HUES64 (cell line): Measurements from ENCODE around the gene CPEB4. TPM values are rescaled to one million over a fixed set of nuclear protein-coding genes. Genes with fewer than 3 reads are reported as not detected.

Source experiments
- H3K27ac ChIP-seq: 2 replicates; pipeline ENCODE4 v1.7.0; 2013; ENCODE audit warnings: low read depth, low read length, inconsistent platforms
- H3K27me3 ChIP-seq: 2 replicates; pipeline ENCODE4 v1.6.1; 2013; ENCODE audit warnings: mild to moderate bottlenecking, low read length; ENCODE audit not compliant: insufficient read depth
- H3K36me3 ChIP-seq: 2 replicates; pipeline ENCODE4 v1.6.1; 2013; ENCODE audit warnings: mild to moderate bottlenecking, low read length; ENCODE audit not compliant: insufficient read depth
- H3K4me1 ChIP-seq: 2 replicates; pipeline ENCODE4 v1.6.1; 2013; ENCODE audit warnings: mild to moderate bottlenecking, low read length, moderate library complexity; ENCODE audit not compliant: insufficient read depth
- H3K4me3 ChIP-seq: 2 replicates; pipeline ENCODE4 v1.5.1; 2013; ENCODE audit warnings: mild to moderate bottlenecking, low read length, moderate library complexity
- H3K9ac ChIP-seq: 2 replicates; pipeline ENCODE4 v1.6.1; 2013; ENCODE audit warnings: mild to moderate bottlenecking, low read depth, low read length
- H3K9me3 ChIP-seq: 2 replicates; pipeline ENCODE4 v1.6.1; 2013; ENCODE audit warnings: low read depth, low read length; ENCODE audit not compliant: insufficient read depth
- WGBS: fragments of 150-250, 120-280 bp; methylation state at CpG from one replicate; pipeline ENCODE4 v1.1.7; 2013; ENCODE audit warnings: missing lambda C conversion rate; 5-methylcytosine and 5-hydroxymethylcytosine counted together
- polyA plus RNA-seq, 2 experiments: library from polyadenylated mRNA; stranded (reverse); fragments of 50-300 nt; gene quantifications; one replicate each; pipeline ENCODE4 v1.2.3, GENCODE V29; 2013

CPEB4 gene
- polyA plus RNA-seq (2013, experiment 1 of 2), result 4.7 TPM
- 4.1 TPM for polyA plus RNA-seq (2013, experiment 2 of 2)

DNA sequence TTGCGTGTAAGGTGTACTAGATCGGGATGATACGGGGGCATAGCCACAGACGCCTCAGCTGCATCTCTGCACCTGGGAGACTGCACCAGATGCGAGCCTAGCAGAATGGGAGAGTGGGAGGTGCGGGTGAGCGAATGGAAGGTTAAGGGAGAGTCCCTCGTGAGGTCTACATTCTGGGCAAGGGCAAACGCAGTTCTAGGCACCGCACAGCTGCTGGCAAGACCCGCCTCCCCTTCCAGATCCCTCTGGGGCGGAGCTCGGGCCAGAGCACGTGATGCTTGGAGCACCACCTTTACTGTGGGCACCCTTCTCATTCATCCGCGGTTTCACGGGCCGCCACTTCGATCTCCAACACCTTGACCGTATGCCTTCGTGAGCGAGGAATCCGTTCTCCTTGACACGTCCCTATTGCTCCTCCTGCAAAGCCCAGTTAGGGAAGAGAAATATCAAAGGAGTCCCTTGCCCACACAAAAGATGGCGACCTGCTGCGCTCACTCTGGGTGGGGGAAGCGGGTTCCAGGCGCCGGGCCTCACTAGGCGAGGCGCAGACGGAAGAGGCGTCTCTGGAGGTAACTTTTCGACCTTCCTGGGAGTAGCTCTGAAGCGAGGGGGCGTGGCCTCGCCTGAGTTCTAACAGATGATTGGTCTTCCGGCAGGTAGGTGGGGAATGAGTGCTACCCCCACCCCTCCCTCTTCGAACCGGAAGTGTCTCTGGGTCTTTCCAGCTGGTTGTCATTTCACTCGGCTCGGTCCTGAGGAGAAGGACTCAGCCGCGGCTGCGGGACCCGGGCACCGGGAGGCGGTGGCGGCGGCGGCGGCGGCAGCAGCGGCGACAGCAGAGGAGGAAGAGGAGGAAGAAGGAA is at the start of gene CPEB4:
Gene CPEB4 (plus strand): TSS at position 740 of the 863 bp plus-strand sequence. CDS start 1,385 bp downstream, outside the sequence.
- WGBS, result 8% methylated on average over 55 of the region's 55 CpGs

DNA sequence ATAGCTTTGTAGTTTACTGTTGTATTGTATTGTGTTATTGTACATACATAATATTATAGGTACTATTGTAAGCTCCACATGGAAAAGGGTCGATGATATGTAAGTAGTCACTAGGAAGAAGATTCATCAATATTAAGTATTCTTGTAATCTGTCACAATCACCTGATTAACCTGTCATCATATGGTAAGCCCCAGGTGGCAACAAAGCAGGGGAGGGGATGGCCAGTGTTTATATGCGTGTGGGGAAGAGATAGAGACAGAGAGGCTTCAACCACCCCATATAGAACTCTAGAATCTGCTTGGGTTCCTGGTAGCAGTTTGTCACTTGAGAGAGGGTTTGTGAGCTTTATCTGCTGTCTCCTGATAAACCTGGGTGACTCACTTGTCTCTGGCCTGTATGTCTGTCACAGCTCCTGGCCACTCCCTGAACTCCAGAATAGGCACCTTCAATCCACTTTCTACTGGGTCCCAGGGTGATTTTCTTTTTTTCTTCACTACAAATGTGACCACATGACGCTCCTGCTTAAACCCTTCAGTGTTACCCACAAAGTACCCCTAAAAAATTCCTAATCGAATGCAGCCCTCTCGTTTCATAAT is 48.9 kb upstream of the CPEB4 start:
- Histone ChIP-seq H3K9me3 (no peaks in the 10 kb centered on the region), H3K4me1 (no peaks in the 10 kb centered on the region), H3K9ac (no peak overlapping the region), H3K36me3 (no peaks in the 10 kb centered on the region), H3K27ac (no peak overlapping the region), H3K4me3 (no peak overlapping the region), H3K27me3 (no peaks in the 10 kb centered on the region)
- WGBS, result 52% methylated on average over 3 of the region's 5 CpGs

More for the DNA sequence above, at the start of gene CPEB4:
- Histone ChIP-seq H3K9me3 (no peaks in the 10 kb centered on the region), H3K27ac (peak within 1 kb of the TSS; percentile 82), H3K4me1 (peaks cover 14% of the 10 kb centered on the region), H3K9ac (peak within 1 kb of the TSS; percentile 95), H3K4me3 (peak within 1 kb of the TSS; percentile 61), H3K36me3 (no peaks in the 10 kb centered on the region), H3K27me3 (peaks cover 3% of the 10 kb centered on the region; the same call in 1 of the 2 replicates)

DNA sequence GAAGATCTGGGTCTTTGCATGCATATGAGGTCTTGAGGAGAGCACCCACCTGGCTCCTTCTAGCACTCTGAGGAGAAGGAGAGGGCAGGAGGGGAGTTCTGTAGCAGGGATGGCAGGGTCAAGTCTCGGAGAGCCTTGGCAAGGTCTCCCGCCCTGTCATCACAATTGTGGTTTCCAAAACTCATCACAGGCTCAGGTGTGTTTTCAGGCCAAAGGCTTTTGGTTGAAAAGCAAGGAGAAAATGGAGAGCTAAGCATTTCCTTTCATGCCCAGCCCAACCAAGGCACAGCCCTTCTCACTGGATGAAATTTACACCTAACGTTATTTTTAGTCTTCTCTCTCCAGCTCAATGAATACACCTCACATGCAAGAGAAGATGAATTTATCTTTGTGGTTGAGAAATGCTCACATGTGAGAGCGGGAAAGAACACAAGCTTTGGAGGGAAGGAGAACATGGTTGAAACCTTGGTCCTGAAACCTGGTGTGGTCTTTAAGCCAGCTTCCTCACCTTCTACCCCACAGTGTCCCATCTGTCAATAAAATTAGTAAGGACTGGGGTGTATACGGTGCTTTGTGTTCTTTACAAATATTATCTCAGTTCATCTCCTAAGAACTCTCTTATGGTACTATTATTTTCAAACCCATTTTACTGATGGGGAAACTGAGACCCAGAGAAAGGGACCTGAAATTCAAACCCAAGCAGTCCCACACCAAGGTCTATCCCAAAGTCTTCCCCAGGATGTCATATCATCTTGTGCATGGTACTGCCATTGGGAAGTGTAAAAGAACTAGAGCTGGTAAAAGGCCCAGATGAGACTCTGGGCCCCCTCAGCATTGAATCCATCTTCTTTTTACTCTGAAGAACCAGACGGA is 47.8 kb upstream of the CPEB4 start:
- no peak overlapping the region for H3K4me3 ChIP-seq
- H3K27ac ChIP-seq, result no peak overlapping the region
- no peaks in the 10 kb centered on the region for H3K9me3 ChIP-seq
- 80% methylated on average over 3 of the region's 6 CpGs for WGBS
- no peaks in the 10 kb centered on the region for H3K36me3 ChIP-seq
- H3K9ac ChIP-seq, result no peak overlapping the region
- H3K4me1 ChIP-seq, result no peaks in the 10 kb centered on the region
- no peaks in the 10 kb centered on the region for H3K27me3 ChIP-seq

DNA sequence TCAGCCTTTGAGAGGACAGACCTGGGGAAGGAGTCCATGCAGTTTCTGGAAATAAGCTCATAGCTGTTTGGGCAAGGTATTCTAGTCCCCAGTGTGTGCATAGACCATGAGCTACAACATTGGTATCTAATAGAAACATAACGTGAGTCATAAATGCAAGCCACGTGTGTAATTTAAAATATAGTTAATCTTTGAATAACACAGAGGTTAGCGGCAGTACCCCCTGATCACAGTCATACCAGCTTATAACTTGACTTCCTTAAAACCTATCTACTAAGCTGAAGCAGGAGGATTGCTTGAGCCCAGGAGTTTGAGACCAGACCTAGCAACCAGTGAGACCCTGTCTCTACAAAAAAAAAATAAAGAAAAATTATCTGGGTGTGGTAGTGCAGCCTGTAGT is 46.4 kb upstream of the CPEB4 start:
- Histone ChIP-seq H3K9ac (no peak overlapping the region), H3K4me3 (no peak overlapping the region), H3K27me3 (no peaks in the 10 kb centered on the region), H3K27ac (no peak overlapping the region), H3K9me3 (no peaks in the 10 kb centered on the region), H3K4me1 (no peaks in the 10 kb centered on the region), H3K36me3 (no peaks in the 10 kb centered on the region)
- WGBS, result 92% methylated on average over 3 of the region's 3 CpGs

DNA sequence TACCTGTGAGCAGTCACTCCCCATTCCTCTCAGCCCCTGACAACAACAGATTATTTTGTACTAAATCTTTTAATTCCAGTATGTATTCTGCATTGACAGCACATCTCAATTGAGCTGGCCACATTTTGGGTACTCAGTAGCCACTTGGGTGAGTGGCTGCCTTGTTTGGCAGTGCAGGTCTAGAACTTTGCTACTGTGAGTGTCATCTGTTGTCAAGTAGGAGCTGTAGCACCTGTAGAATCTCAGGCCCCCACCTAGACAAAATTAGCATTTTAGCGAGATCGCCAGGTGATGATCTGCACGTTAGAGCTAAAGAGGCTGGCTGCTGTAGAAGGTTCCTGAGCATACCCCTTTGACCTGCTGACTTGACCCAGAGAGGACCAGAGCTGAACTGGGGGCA is 44.4 kb upstream of the CPEB4 start:
- no peak overlapping the region for H3K4me3 ChIP-seq
- H3K9me3 ChIP-seq, result peaks cover 1% of the 10 kb centered on the region; the same call in 1 of the 2 replicates
- H3K27me3 ChIP-seq, result no peaks in the 10 kb centered on the region
- H3K36me3 ChIP-seq, result no peaks in the 10 kb centered on the region
- H3K9ac ChIP-seq, result no peak overlapping the region
- 64% methylated on average over 3 of the region's 3 CpGs for WGBS
- H3K27ac ChIP-seq, result no peak overlapping the region
- H3K4me1 ChIP-seq, result no peaks in the 10 kb centered on the region

DNA sequence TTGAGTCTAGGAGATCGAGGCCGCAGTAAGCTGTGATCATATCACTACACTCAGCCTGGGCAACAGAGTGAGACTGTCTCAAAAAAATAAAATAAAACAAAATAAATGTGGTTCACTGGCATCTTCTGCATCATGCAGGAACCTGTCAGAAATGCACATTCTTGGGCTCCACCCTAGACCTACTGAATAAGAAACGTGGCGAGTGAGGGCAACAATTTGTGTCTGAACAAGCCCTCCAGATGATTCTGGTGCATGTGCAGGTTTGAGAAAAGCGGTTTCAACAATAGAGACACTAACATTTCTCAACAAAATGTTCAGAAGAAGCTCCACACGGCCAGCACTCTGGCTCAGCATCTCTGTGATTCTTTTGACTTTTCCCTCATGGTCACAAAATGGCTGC is 42.8 kb upstream of the CPEB4 start:
- WGBS, result 87% methylated on average over 6 of the region's 6 CpGs

DNA sequence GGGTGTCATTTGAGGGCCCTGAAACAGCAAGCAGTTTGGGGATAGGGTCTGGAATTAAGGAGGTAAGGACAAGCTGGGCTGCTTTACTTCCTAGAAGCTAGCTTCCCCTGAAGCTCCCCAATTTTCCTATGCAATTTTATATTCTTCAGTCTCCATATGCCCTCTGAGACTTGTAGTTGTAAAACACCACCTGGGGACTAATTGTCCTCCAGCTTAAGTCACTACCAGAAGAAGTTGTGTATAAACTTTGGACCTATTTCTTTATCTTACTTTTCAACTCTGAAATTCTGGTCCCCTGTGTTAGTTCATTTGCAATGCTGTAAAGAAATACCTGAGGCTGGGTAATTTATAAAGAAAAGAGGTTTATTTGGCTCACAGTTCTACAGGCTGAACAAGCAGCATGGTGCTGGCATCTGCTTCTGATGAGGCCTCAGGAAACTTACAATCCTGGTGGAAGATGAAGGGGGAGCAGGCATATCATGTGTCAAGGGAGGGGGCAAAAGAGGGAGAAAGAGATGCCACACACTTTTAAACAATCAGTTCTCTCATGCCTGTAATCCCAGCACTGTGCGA is 41.1 kb upstream of the CPEB4 start:
- no peak overlapping the region for H3K9ac ChIP-seq
- no peak overlapping the region for H3K4me3 ChIP-seq
- peaks cover 4% of the 10 kb centered on the region; the same call in 1 of the 2 replicates for H3K9me3 ChIP-seq
- H3K4me1 ChIP-seq, result no peaks in the 10 kb centered on the region
- H3K27me3 ChIP-seq, result no peaks in the 10 kb centered on the region
- no peaks in the 10 kb centered on the region for H3K36me3 ChIP-seq
- 96% methylated on average over 1 of the region's 1 CpG for WGBS
- H3K27ac ChIP-seq, result no peak overlapping the region

More for the DNA sequence above, 42.8 kb upstream of the CPEB4 start:
- Histone ChIP-seq H3K4me3 (no peak overlapping the region), H3K36me3 (no peaks in the 10 kb centered on the region), H3K9ac (no peak overlapping the region), H3K27ac (no peak overlapping the region), H3K9me3 (peaks cover 4% of the 10 kb centered on the region; the same call in 1 of the 2 replicates), H3K27me3 (no peaks in the 10 kb centered on the region), H3K4me1 (no peaks in the 10 kb centered on the region)

DNA sequence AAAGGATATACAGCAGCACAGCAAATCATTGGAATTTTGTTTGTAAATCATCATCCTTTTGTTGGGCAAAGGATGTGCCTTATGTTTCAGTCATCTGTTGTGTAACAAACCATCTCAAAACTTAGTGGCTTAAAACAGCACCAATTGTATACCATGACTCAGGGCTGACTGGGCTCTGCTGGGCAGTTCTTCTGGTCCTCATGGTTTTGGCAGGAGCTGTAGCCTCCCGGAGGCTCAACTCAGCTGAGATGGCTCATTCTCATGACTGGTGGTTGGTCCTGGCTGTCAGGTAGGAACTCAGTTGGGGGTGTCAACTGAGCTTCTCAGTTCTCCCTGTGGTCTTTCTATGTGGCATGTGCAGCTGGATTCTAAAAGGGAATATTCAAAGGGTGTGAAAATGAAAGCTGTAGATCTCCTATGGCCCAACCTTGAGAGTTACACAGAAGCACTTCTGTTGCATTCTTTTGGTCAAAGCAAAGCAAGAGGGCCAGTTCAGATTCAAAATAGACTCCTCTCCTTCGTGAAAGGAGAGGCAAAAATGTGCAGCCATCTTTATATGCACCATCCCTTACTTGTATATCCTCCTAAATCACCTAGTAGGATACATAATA is 39.1 kb upstream of the CPEB4 start:
- H3K36me3 ChIP-seq, result no peaks in the 10 kb centered on the region
- no peak overlapping the region for H3K4me3 ChIP-seq
- peaks cover 4% of the 10 kb centered on the region; the same call in 1 of the 2 replicates for H3K9me3 ChIP-seq
- H3K9ac ChIP-seq, result no peak overlapping the region
- 68% methylated on average over 2 of the region's 2 CpGs for WGBS
- no peaks in the 10 kb centered on the region for H3K27me3 ChIP-seq
- H3K27ac ChIP-seq, result no peak overlapping the region
- no peaks in the 10 kb centered on the region for H3K4me1 ChIP-seq

DNA sequence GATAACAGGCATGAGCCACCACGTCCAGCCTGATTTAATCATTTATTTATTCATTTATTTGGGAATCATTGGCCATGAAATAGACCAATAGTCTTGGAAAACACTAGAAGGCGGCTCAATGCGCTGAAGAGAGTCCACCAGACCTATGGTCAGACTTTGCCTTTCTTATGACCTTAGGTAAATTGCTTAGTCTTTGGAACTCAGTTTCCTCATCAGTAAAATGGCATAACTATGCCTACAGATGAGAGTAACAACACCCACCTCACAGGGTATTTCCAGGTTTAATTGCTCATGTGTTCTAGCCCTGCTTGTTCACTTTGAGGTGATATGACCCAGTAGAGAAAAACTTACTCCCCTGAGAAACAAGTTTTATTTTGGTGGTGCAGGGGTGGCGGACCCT is 38.2 kb upstream of the CPEB4 start:
- 92% methylated on average over 2 of the region's 4 CpGs for WGBS
- no peak overlapping the region for H3K4me3 ChIP-seq

DNA sequence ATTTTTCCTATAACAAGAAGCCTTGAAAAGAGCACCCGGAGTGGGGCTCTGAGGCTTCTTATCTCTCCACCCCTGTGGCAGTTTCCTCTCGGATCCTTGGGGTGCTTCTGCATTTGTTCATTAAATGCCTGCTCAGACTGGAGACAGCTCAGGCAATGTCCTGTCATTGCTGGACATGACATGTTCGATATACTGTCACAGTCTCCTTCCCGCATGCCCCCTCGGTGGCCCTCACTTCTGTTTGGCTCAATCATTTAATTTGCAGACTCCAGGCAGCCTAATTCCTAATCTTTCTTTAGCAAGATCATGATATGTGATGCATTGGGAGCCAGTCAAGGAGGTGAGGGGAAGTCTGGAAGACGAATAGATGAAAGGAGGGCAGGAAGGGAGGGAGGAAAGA is 37.5 kb upstream of the CPEB4 start:
- no peaks in the 10 kb centered on the region for H3K4me1 ChIP-seq
- 85% methylated on average over 6 of the region's 6 CpGs for WGBS
- H3K36me3 ChIP-seq, result no peaks in the 10 kb centered on the region
- H3K4me3 ChIP-seq, result no peak overlapping the region
- H3K9me3 ChIP-seq, result peaks cover 4% of the 10 kb centered on the region; the same call in 1 of the 2 replicates
- H3K27me3 ChIP-seq, result no peaks in the 10 kb centered on the region
- H3K9ac ChIP-seq, result no peak overlapping the region
- no peak overlapping the region for H3K27ac ChIP-seq

More for the DNA sequence above, 38.2 kb upstream of the CPEB4 start:
- H3K9me3 ChIP-seq, result peaks cover 4% of the 10 kb centered on the region; the same call in 1 of the 2 replicates
- H3K36me3 ChIP-seq, result no peaks in the 10 kb centered on the region
- no peaks in the 10 kb centered on the region for H3K27me3 ChIP-seq
- H3K27ac ChIP-seq, result no peak overlapping the region
- no peak overlapping the region for H3K9ac ChIP-seq
- H3K4me1 ChIP-seq, result no peaks in the 10 kb centered on the region
